GM12891 (cell line): ENCODE data around the gene MSANTD2.

ENCODE experiments used
- POLR2A ChIP-seq: IDR thresholded peaks from 2 replicates; pipeline ENCODE4 v1.6.1; 2011; ENCODE audit warnings: low read depth, low read length, control low read depth
- SPI1 ChIP-seq: IDR thresholded peaks from 2 replicates; pipeline ENCODE4 v1.6.1; 2011; ENCODE audit warnings: low read depth, low read length, control low read depth

- TF ChIP-seq POLR2A (no peak), SPI1 (no peak)
These were observed 70.6 kb downstream of the MSANTD2 start for GRCh38 chr11:124729571-124729970.
